ENCODE measurements around the gene RAG1.
"Not testable (repeated sequence)": the region's sequence is repeated elsewhere in the genome, so short reads cannot be mapped to it uniquely, and the experiment has no call there.

RAG1 gene

DNA sequence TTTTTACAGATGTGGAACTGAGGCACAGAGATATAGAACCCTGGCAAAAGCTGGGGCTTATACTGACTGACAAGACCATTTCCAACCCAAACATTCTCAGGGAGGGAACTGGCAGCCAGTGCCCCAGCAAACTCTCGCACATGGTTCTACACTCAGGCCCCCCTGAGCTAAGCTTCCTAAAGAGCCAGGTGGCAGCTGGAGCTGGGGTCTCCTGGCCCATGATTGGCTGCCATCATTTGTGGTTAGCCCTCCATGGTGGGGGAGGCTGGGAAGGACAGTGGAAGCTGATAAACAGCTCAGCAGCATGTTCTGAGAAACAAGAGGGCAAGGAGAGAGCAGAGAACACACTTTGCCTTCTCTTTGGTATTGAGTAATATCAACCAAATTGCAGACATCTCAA lies at the start of gene RAG1:
Gene RAG1 (plus strand): TSS at position 314 of the 400 bp plus-strand sequence. CDS start 5,298 bp downstream, outside the sequence.
- TF ChIP-seq, protein P1, sequence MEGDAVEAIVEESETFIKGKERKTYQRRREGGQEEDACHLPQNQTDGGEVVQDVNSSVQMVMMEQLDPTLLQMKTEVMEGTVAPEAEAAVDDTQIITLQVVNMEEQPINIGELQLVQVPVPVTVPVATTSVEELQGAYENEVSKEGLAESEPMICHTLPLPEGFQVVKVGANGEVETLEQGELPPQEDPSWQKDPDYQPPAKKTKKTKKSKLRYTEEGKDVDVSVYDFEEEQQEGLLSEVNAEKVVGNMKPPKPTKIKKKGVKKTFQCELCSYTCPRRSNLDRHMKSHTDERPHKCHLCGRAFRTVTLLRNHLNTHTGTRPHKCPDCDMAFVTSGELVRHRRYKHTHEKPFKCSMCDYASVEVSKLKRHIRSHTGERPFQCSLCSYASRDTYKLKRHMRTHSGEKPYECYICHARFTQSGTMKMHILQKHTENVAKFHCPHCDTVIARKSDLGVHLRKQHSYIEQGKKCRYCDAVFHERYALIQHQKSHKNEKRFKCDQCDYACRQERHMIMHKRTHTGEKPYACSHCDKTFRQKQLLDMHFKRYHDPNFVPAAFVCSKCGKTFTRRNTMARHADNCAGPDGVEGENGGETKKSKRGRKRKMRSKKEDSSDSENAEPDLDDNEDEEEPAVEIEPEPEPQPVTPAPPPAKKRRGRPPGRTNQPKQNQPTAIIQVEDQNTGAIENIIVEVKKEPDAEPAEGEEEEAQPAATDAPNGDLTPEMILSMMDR (IDR thresholded peaks at IDR 0.05; ENCODE audit: low read depth, low read length, missing control alignments) = no peak
- DNase-seq (ENCODE audit: low read depth) = no peak
- H3K4me3 ChIP-seq (ENCODE audit: low read depth, low read length) = no peak within 1 kb of the TSS

DNA sequence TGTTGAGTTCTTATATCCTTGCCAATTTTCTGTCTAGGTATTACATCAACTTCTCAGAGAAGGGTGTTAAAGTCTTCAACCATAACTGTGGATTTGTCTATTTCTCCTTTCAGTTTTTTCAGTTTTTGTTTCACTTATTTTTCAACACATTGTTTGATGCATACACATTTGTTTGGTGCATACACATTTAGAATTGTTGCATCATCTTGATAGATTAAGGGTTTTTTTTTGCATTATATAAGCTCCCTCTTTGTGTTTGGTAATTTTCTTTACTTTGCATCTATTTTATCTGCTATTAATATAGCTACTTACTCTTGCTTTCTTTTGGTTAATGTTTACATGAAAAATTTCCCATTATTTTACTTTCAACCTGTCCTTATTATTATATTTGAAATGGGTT lies 37.0 kb upstream of the RAG1 start:
- DNase-seq (ENCODE audit: low read depth) = no peak
- TF ChIP-seq, protein P1 (IDR thresholded peaks at IDR 0.05; ENCODE audit: low read depth, low read length, missing control alignments) = no peak
- no peak overlapping the region for H3K4me3 ChIP-seq (ENCODE audit: low read depth, low read length)

DNA sequence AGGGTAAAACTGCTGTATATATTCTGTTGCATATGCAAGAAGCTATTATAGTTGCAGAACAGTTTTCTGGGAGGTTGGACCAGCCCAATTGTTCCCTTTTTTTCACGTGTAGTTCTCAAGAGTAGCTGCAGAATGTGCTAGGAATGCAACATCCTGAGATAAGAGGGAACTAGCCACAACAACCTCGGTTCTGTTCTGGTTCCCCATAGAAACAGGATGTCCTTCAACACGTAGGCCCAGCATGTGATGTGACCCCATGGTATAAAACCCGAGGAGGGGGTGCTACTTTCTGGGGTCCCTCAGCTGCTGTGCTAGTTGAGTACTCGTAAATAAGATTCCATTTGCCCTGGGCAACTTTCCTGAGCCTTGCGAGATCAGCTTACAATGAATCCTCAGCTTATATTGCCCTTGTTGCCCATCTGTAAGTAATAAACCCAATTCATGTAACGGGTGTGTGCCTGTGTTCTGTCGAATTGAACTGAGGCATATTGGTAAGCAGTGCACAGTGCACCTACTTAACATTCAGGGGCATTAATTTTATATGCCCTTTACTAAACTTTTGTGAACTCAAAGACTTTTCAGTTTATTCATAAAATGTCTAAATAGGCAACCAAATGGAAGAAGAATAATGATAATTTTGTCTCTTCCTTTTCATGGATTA lies 34.7 kb upstream of the RAG1 start:
- no peak overlapping the region for H3K4me3 ChIP-seq (ENCODE audit: low read depth, low read length)
- TF ChIP-seq, protein P1 (IDR thresholded peaks at IDR 0.05; ENCODE audit: low read depth, low read length, missing control alignments) = no peak
- DNase-seq (ENCODE audit: low read depth) = no peak

DNA sequence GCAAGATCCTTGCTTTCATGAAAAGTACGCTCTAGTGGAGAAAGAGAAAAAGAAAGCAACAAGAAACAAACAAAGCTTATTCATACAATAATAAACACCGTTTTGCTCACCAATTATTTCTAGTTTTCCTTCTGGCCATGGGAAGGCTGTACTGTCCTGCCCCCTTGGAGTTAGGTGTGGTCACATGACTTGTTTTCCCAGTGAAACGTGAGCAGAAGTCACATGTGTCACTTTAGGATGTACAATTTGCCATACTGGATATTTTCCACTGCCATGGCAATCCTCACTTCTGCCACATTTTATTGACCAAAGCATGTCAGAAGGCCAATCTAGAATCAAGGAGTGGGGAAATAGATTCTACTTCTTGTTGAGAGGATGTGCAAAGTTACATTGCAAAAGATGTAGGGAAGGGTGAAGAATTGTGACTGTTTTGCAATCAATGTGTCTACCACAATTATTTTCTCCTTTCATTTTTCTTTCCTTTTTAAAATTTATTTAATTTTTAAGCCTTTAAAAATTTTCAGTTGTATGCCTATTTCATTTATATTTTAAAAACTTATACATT lies 33.4 kb upstream of the RAG1 start:
- H3K4me3 ChIP-seq (ENCODE audit: low read depth, low read length) = no peak overlapping the region
- TF ChIP-seq, protein P1 (IDR thresholded peaks at IDR 0.05; ENCODE audit: low read depth, low read length, missing control alignments) = no peak
- DNase-seq (ENCODE audit: low read depth) = no peak

DNA sequence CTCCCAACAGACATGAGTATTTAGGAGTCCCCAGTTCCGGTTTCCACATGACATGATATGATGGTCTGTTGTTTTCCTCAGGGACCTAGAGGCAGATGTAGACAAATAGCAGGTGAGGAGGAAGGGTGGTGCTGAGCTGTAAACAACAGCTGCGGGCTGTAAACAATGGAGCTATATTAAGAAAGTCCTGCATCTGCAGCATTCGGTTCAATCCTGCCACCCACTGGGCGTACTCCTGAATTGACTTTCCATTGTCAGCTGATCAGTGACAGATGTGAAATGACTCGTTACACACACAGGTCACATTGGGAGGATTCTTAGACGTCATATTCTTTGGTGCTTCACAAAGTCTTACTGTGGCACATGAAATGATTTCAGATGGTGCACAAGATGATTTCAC lies 26.8 kb upstream of the RAG1 start:
- no peak overlapping the region for H3K4me3 ChIP-seq (ENCODE audit: low read depth, low read length)
- peak; percentile 46 for DNase-seq (ENCODE audit: low read depth)
- TF ChIP-seq, protein P1 (IDR thresholded peaks at IDR 0.05; ENCODE audit: low read depth, low read length, missing control alignments) = peak; percentile 47

DNA sequence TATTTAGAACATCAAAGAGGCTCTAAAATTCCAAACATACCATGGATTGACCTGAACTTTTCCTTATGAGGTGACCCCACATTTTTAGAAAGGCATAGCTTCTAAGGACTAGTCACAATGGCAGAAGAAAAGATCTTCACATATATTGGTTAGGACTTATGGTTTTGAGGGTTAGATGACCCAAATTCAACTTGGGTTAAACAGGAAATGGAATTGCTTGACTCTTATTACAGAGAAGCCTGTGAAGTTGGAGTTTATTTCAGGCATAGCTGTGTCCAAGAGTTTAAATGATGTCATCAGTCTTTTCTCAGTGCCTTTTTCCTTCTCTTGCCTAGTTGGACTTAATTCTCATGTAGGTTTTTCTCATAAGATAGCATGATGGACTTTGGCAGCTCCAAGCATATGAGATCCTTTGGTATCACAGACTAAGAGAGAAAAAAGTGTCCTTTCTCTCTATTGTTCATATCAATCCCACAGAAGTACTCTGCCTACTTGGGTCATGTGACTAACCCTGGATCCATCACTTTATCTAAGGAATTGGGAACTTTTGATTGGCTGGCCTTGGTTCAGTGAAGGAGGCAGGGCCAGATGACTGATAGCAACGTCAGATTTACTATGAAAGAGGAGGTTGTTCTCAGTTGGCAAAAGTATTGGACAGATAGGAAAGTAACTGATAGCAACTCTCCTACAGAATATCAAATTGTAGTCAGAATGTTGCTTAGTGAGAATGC lies 17.3 kb upstream of the RAG1 start:
- H3K4me3 ChIP-seq (ENCODE audit: low read depth, low read length) = no peak overlapping the region
- DNase-seq (ENCODE audit: low read depth) = no peak
- TF ChIP-seq, protein P1 (IDR thresholded peaks at IDR 0.05; ENCODE audit: low read depth, low read length, missing control alignments) = no peak

DNA sequence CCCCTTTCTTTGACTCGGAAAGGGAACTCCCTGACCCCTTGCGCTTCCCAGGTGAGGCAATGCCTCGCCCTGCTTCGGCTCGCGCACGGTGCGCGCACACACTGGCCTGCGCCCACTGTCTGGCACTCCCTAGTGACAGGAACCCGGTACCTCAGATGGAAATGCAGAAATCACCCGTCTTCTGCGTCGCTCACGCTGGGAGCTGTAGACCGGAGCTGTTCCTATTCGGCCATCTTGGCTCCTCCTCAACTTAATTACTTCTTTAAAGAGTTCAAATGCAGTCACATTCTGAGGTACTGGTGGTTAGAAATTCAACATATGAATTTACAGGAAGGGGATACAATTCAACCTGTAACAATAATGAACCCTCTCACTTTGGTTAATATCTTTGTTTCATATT lies 10.4 kb upstream of the RAG1 start:
- DNase-seq (ENCODE audit: low read depth); H3K4me3 ChIP-seq (ENCODE audit: low read depth, low read length): not testable (repeated sequence)

All from GM12864 (cell line).